H1 (cell line): Measurements from ENCODE around the gene OVCA2. TPM values are rescaled to one million over a fixed set of nuclear protein-coding genes. Genes with fewer than 3 reads are reported as not detected.

Source experiments
- CTCF ChIA-PET: fragments of 300-600 bp; sonication (Branson Sonifier 250); formaldehyde crosslinking; loops from one replicate; lab custom pipeline; 2021; ENCODE audit not compliant: partially characterized antibody; lab: Charles Lee
- POLR2A ChIA-PET: fragments of 300-600 bp; sonication (Branson Sonifier 250); formaldehyde crosslinking; loops from one replicate; lab custom pipeline; 2021; ENCODE audit warnings: inconsistent platforms; ENCODE audit not compliant: partially characterized antibody; lab: Charles Lee
- DNase-seq, 2 experiments: peaks; one replicate each; pipeline versions ENCODE4 v3.0.0 to v3.0.0-alpha.2; 2010 to 2022; ENCODE audit warnings: low spot score in 2 of 2, low read depth in 1 of 2, mixed read lengths in 1 of 2
- FAIRE-seq: peaks from 2 replicates; lab custom pipeline; 2011; peaks lifted over from hg19 to GRCh38; lab: Jason Lieb, UNC
- H2AFZ ChIP-seq: 2 replicates; pipeline ENCODE4 v1.8.1; 2012; ENCODE audit warnings: low read length, inconsistent platforms
- H2AK5ac ChIP-seq: 2 replicates; pipeline ENCODE4 v1.6.1; 2013; ENCODE audit warnings: low read depth, low read length
- H2BK120ac ChIP-seq: replicated peaks from 2 replicates; pipeline ENCODE3; 2013; ENCODE audit warnings: low read depth, low read length, inconsistent platforms
- H2BK12ac ChIP-seq: 2 replicates; pipeline ENCODE4 v1.6.1; 2013; ENCODE audit warnings: low read depth, low read length
- H2BK15ac ChIP-seq: 2 replicates; pipeline ENCODE4 v1.6.1; 2013; ENCODE audit warnings: low read length
- H2BK20ac ChIP-seq: 2 replicates; pipeline ENCODE4 v1.6.1; 2013; ENCODE audit warnings: low read length
- H2BK5ac ChIP-seq: 2 replicates; pipeline ENCODE4 v1.6.1; 2013; ENCODE audit warnings: low read depth, low read length
- H3K14ac ChIP-seq: 2 replicates; pipeline ENCODE4 v1.6.1; 2013; ENCODE audit warnings: inconsistent platforms; ENCODE audit not compliant: insufficient read length
- H3K18ac ChIP-seq: 2 replicates; pipeline ENCODE4 v1.6.1; 2013; ENCODE audit warnings: low read length; ENCODE audit errors: extremely low read depth
- H3K23ac ChIP-seq: 2 replicates; pipeline ENCODE4 v1.6.1; 2013; ENCODE audit warnings: inconsistent platforms; ENCODE audit not compliant: insufficient read length
- H3K23me2 ChIP-seq: 2 replicates; pipeline ENCODE4 v1.6.1; 2013; ENCODE audit warnings: low read depth, low read length
- H3K27ac ChIP-seq: 2 replicates; pipeline ENCODE4 v1.6.1; 2011; ENCODE audit warnings: low read depth, low read length, inconsistent platforms
- H3K27me3 ChIP-seq, 4 experiments: replicated peaks in 1 of 4; 1 replicate in 1 of 4; 2 replicates in 3 of 4; pipeline versions ENCODE4 v1.6.1 to v1.8.1; 2011 to 2013; ENCODE audit warnings: low read length in 3 of 4, mild to moderate bottlenecking in 3 of 4, inconsistent platforms in 2 of 4, mixed read lengths in 2 of 4, moderate library complexity in 1 of 4; ENCODE audit not compliant: control insufficient read depth in 3 of 4, insufficient read depth in 3 of 4; ENCODE audit errors: extremely low read depth in 1 of 4
- H3K36me3 ChIP-seq, 4 experiments: 2 replicates each; pipeline versions ENCODE4 v1.6.1 to v1.8.1; 2011 to 2013; ENCODE audit warnings: mild to moderate bottlenecking in 4 of 4, low read length in 3 of 4, moderate library complexity in 2 of 4, control low read depth in 1 of 4, inconsistent platforms in 1 of 4; ENCODE audit not compliant: insufficient read depth in 4 of 4, control insufficient read depth in 2 of 4
- H3K4ac ChIP-seq: replicated peaks from 2 replicates; pipeline ENCODE3; 2013; ENCODE audit warnings: low read length, low read depth, mixed read lengths, inconsistent platforms; ENCODE audit not compliant: insufficient read length
- H3K4me1 ChIP-seq, 4 experiments: replicated peaks in 1 of 4; 1 replicate in 1 of 4; 2 replicates in 3 of 4; pipeline versions ENCODE4 v1.6.1 to v1.8.1; 2011 to 2013; ENCODE audit warnings: low read length in 3 of 4, inconsistent platforms in 2 of 4, mixed read lengths in 1 of 4; ENCODE audit not compliant: insufficient read depth in 4 of 4, control insufficient read depth in 3 of 4
- H3K4me2 ChIP-seq, 2 experiments: 2 replicates each; pipeline versions ENCODE4 v1.6.1 to v1.8.1; 2011 to 2013; ENCODE audit warnings: low read depth in 2 of 2, low read length in 2 of 2, control low read depth in 1 of 2, inconsistent platforms in 1 of 2, mild to moderate bottlenecking in 1 of 2; ENCODE audit not compliant: insufficient read depth in 1 of 2
- H3K4me3 ChIP-seq, 4 experiments: fragments of 200-600, 300-600 bp in 1 of 4; sonication (generic), shearing (Covaris generic), sonication (Bioruptor Twin) in 1 of 4; 2 replicates each; pipeline versions ENCODE4 v1.5.1 to v1.8.1; 2011 to 2016; ENCODE audit warnings: low read length in 4 of 4, low read depth in 3 of 4, control low read depth in 2 of 4, inconsistent platforms in 2 of 4, mild to moderate bottlenecking in 2 of 4, mixed read lengths in 1 of 4, moderate library complexity in 1 of 4; ENCODE audit not compliant: insufficient read depth in 2 of 4; ENCODE audit errors: extremely low read depth in 1 of 4
- H3K56ac ChIP-seq: replicated peaks from 2 replicates; pipeline ENCODE3; 2013; ENCODE audit warnings: low read depth, mild to moderate bottlenecking, mixed read lengths, low read length, inconsistent platforms; ENCODE audit not compliant: insufficient read length
- H3K79me1 ChIP-seq: 2 replicates; pipeline ENCODE4 v1.6.1; 2013; ENCODE audit warnings: low read depth, low read length, control low read depth
- H3K79me2 ChIP-seq, 2 experiments: 2 replicates each; pipeline versions ENCODE4 v1.6.1 to v1.8.1; 2012 to 2013; ENCODE audit warnings: low read length in 2 of 2, mild to moderate bottlenecking in 2 of 2, inconsistent platforms in 1 of 2; ENCODE audit not compliant: insufficient read depth in 2 of 2, control insufficient read depth in 1 of 2
- H3K9ac ChIP-seq, 4 experiments: replicated peaks in 1 of 4; 1 replicate in 1 of 4; 2 replicates in 3 of 4; pipeline versions ENCODE4 v1.6.1 to v1.8.1; 2011 to 2013; ENCODE audit warnings: low read depth in 3 of 4, low read length in 3 of 4, control low read depth in 2 of 4, mild to moderate bottlenecking in 2 of 4, moderate library complexity in 2 of 4, inconsistent platforms in 1 of 4; ENCODE audit errors: extremely low read depth in 1 of 4
- H3K9me3 ChIP-seq, 2 experiments: 2 replicates each; pipeline versions ENCODE4 v1.6.1 to v1.8.1; 2012 to 2013; ENCODE audit warnings: mild to moderate bottlenecking in 2 of 2, moderate library complexity in 2 of 2, control low read depth in 1 of 2, inconsistent platforms in 1 of 2, low read depth in 1 of 2, low read length in 1 of 2, mixed read lengths in 1 of 2; ENCODE audit not compliant: insufficient read depth in 2 of 2
- H4K20me1 ChIP-seq, 2 experiments: replicated peaks in 1 of 2; 2 replicates each; pipeline versions ENCODE3 to v1.8.1; 2011 to 2013; ENCODE audit warnings: inconsistent platforms in 2 of 2, low read length in 2 of 2, mild to moderate bottlenecking in 1 of 2; ENCODE audit not compliant: insufficient read depth in 2 of 2, control insufficient read depth in 1 of 2
- H4K5ac ChIP-seq: 2 replicates; pipeline ENCODE4 v1.6.1; 2013; ENCODE audit warnings: low read length, low read depth, mixed read lengths, inconsistent platforms; ENCODE audit not compliant: insufficient read length
- H4K8ac ChIP-seq: 2 replicates; pipeline ENCODE4 v1.8.0; 2013; ENCODE audit warnings: mild to moderate bottlenecking, moderate library complexity, low read length, inconsistent platforms; ENCODE audit not compliant: insufficient read depth; ENCODE audit errors: extremely low read depth
- H4K91ac ChIP-seq: replicated peaks from 2 replicates; pipeline ENCODE3; 2013; ENCODE audit warnings: low read length, mixed read lengths, inconsistent platforms; ENCODE audit not compliant: insufficient read length
- CEBPB ChIP-seq: IDR thresholded peaks from 2 replicates; pipeline ENCODE4 v1.6.1; 2012; ENCODE audit warnings: low read depth, low read length
- SIX5 ChIP-seq: IDR thresholded peaks from 2 replicates; pipeline ENCODE4 v1.6.1; 2011; ENCODE audit warnings: mild to moderate bottlenecking, low read depth, low read length
- WGBS, 2 experiments: shearing (Covaris generic) in 1 of 2; methylation state at CpG; one replicate each; pipeline versions ENCODE4 v1.1.6 to v1.1.7; 2013 to 2015; ENCODE audit warnings: low lambda C conversion rate in 2 of 2, mixed read lengths in 2 of 2, inconsistent platforms in 1 of 2, low coverage in 1 of 2, missing lambda C conversion rate in 1 of 2; ENCODE audit not compliant: insufficient replicate concordance in 2 of 2, insufficient coverage in 1 of 2, insufficient read length in 1 of 2; ENCODE audit errors: extremely low coverage in 1 of 2, missing lambda C conversion rate in 1 of 2; 5-methylcytosine and 5-hydroxymethylcytosine counted together
- polyA plus RNA-seq, 7 experiments: library from polyadenylated mRNA; depleted of rRNA in 3 of 7; stranded (reverse) in 5 of 7; unstranded in 2 of 7; fragments of >200 nt in 5 of 7; fragments of 200-250 nt in 2 of 7; gene quantifications; 1 replicate in 5 of 7; 2 replicates in 1 of 7; 4 replicates in 1 of 7; pipeline versions ENCODE4 v1.2.1 to v1.2.3, GENCODE V29; 2011 to 2013; ENCODE audit warnings: missing spikeins in 2 of 7, mixed read lengths in 2 of 7
- total RNA-seq: library from RNA; stranded (reverse); fragmentation: NEBNext Ultra II Directional; extraction: Animal tissue kit (Norgen Biotek cat#: 25700); gene quantifications from 2 replicates; pipeline ENCODE4 v1.2.1, GENCODE V29; 2021

The OVCA2 gene
- total and polyA plus RNA-seq, 2 of the 8 experiments (the other 6 are each of a cell fraction or from before 2014, with no cell fraction given): 15.3 to 37.0 TPM

GRCh38 chr17:2089021-2089422, 47.2 kb downstream of the OVCA2 start:
- Histone ChIP-seq H3K79me2 (no peaks in the 10 kb centered on the region), H2AFZ (no peak overlapping the region), H3K9ac (no peak overlapping the region), H3K23ac (no peak overlapping the region), H3K14ac (no peak overlapping the region), H3K4ac (no peak overlapping the region), H2BK5ac (no peak overlapping the region), H2BK12ac (no peak overlapping the region), H3K27me3 (no peaks in the 10 kb centered on the region), H4K5ac (no peak overlapping the region), H3K79me1 (no peaks in the 10 kb centered on the region), H2BK120ac (no peak overlapping the region), H3K4me2 (no peak overlapping the region), H3K56ac (no peak overlapping the region), H4K91ac (no peak overlapping the region), H2BK15ac (no peak overlapping the region), H4K20me1 (peaks cover 0 to 5% of the 10 kb centered on the region in 2 experiments), H2AK5ac (no peak overlapping the region), H3K23me2 (no peaks in the 10 kb centered on the region), H2BK20ac (no peak overlapping the region), H3K18ac (no peak overlapping the region), H4K8ac (no peak overlapping the region), H3K4me3 (no peak overlapping the region), H3K4me1 (peaks cover 0 to 15% (median 4%) of the 10 kb centered on the region in 4 experiments; a peak in 4 of 7 replicates), H3K36me3 (no peaks in the 10 kb centered on the region), H3K27ac (no peak overlapping the region), H3K9me3 (no peaks in the 10 kb centered on the region)
- ChIA-PET POLR2A (interaction anchor here (0.6 kb wide), 1 partner anchor 891 kb away, joined by 3 read pairs; no protein-coding TSS in a partner anchor), CTCF (interaction anchor here (0.7 to 3.5 kb wide), 8 partner anchors 13 to 156 kb away, joined by 3 to 23 read pairs (median 6); partner anchors contain the start of gene HIC1)
- FAIRE-seq (no peak), DNase-seq (no peak)
- no peak for TF ChIP-seq SIX5
- TF ChIP-seq CEBPB: no peak
- 91% methylated on average over 8 of the region's 8 CpGs; no CpG with 5 or more reads in 1 of the 2 experiments for WGBS, 2 experiments
